Measurements from ENCODE around the gene RBMS3.

GRCh38 chr3:29453284-29454001 lies 172.6 kb downstream of the RBMS3 start:
- TF ChIP-seq KDM4B (CRISPR knock-in tag; IDR thresholded peaks at IDR 0.05) (no peak), ATF4 (CRISPR knock-in tag; IDR thresholded peaks at IDR 0.05) (no peak), TARDBP (CRISPR knock-in tag; IDR thresholded peaks at IDR 0.05) (no peak), PAXIP1 (CRISPR knock-in tag; conservative IDR thresholded peaks at IDR 0.05) (no peak), ZNF567 (CRISPR knock-in tag; IDR thresholded peaks at IDR 0.05; ENCODE audit: borderline replicate concordance) (no peak), ZSCAN29 (CRISPR knock-in tag; conservative IDR thresholded peaks at IDR 0.05) (no peak), HIC2 (CRISPR knock-in tag; IDR thresholded peaks at IDR 0.05; ENCODE audit: low read depth) (no peak), MAFK (conservative IDR thresholded peaks at IDR 0.05 in 1 of 2, IDR thresholded peaks at IDR 0.05 in 1 of 2; ENCODE audit: low read length in 2 of 2) (no peak), XRCC5 (optimal IDR thresholded peaks at IDR 0.05; ENCODE audit: low read length) (no peak), GLMP (CRISPR knock-in tag; IDR thresholded peaks at IDR 0.05; ENCODE audit: borderline replicate concordance) (no peak), RBFOX2 (IDR thresholded peaks at IDR 0.05; ENCODE audit: low read depth, low read length) (no peak), RELA (CRISPR knock-in tag; IDR thresholded peaks at IDR 0.05) (no peak)
